Panc1 (cell line): Measurements from ENCODE around the gene ZBTB46. TPM values are rescaled to one million over a fixed set of nuclear protein-coding genes. Genes with fewer than 3 reads are reported as not detected.

Source experiments
- ATAC-seq: fragments of 200-7000 bp; cut with Tn5 transposase; 2 replicates; pipeline ENCODE4 v1.9.1; 2020; ENCODE audit warnings: mild to moderate bottlenecking, moderate library complexity
- BruUV-seq: library from RNA; stranded (reverse); fragments of 400-500 nt; replicated peaks from 2 replicates; lab custom pipeline; 2021; lab: Mats Ljungman, UMichigan
- CTCF ChIA-PET: fragments of 300-600 bp; sonication (Branson Sonifier 250); formaldehyde crosslinking; loops from one replicate; lab custom pipeline; 2022; ENCODE audit warnings: antibody characterized with exemption; lab: Charles Lee
- POLR2A ChIA-PET: fragments of 300-600 bp; sonication (Branson Sonifier 250); formaldehyde crosslinking; loops from one replicate; lab custom pipeline; 2022; ENCODE audit warnings: antibody characterized with exemption; lab: Charles Lee
- DNase-seq: peaks from one replicate; pipeline ENCODE4 v3.0.0-alpha.2; 2010; ENCODE audit warnings: low read depth, low spot score
- H3K27ac ChIP-seq: 2 replicates; pipeline ENCODE4 v1.5.1; 2011; ENCODE audit warnings: mild to moderate bottlenecking, low read length, inconsistent platforms
- H3K27me3 ChIP-seq: fragments of 200-500 bp; sonication (Bioruptor generic); 2 replicates; pipeline ENCODE4 v1.6.0; 2014; ENCODE audit warnings: low read length, inconsistent platforms; ENCODE audit not compliant: control insufficient read depth, insufficient read depth
- H3K36me3 ChIP-seq: fragments of 200-500 bp; sonication (Bioruptor generic); 2 replicates; pipeline ENCODE4 v1.5.1; 2014; ENCODE audit warnings: inconsistent platforms, mild to moderate bottlenecking, low read length, moderate library complexity; ENCODE audit not compliant: control insufficient read depth, insufficient read depth
- H3K4me1 ChIP-seq: 2 replicates; pipeline ENCODE4 v1.5.1; 2011; ENCODE audit warnings: inconsistent platforms, mild to moderate bottlenecking, low read length, moderate library complexity; ENCODE audit not compliant: control insufficient read depth, insufficient read depth
- H3K4me3 ChIP-seq, 2 experiments: 2 replicates each; pipeline ENCODE4 v1.5.1; 2011 to 2012; ENCODE audit warnings: low read depth in 2 of 2, low read length in 2 of 2, mild to moderate bottlenecking in 2 of 2, inconsistent platforms in 1 of 2, moderate library complexity in 1 of 2
- H3K9me3 ChIP-seq: fragments of 200-500 bp; sonication (Bioruptor generic); 2 replicates; pipeline ENCODE4 v1.5.1; 2014; ENCODE audit warnings: low read depth, mild to moderate bottlenecking, inconsistent platforms, low read length, moderate library complexity; ENCODE audit not compliant: control insufficient read depth, insufficient read depth
- POLR2AphosphoS5 ChIP-seq: IDR thresholded peaks from 2 replicates; pipeline ENCODE4 v1.6.1; 2012; ENCODE audit warnings: mild to moderate bottlenecking, low read depth, low read length, moderate library complexity
- SIN3A ChIP-seq: IDR thresholded peaks from 2 replicates; pipeline ENCODE4 v1.6.1; 2012; ENCODE audit warnings: low read depth, mild to moderate bottlenecking, low read length, moderate library complexity, borderline replicate concordance; ENCODE audit not compliant: insufficient read depth
- TCF7L2 ChIP-seq: IDR thresholded peaks from 2 replicates; pipeline ENCODE4 v1.6.1; 2011; ENCODE audit warnings: mild to moderate bottlenecking, low read depth, low read length, inconsistent platforms
- in situ Hi-C: cut with HindIII; loops from 2 replicates; pipeline ENCODE4 v1.10.0; 2016; ENCODE audit warnings: low sequenced_read_pairs, low pct_unique_long_range_greater_than_20kb
- intact Hi-C: fragments of 100-400 bp; cut with micrococcal nuclease; formaldehyde crosslinking; loops from one replicate; pipeline ENCODE4 v1.10.0; 2022; ENCODE audit not compliant: unreplicated experiment
- total RNA-seq: library from RNA; stranded (reverse); gene quantifications from one replicate; pipeline ENCODE4 v1.2.1, GENCODE V29; 2021; ENCODE audit not compliant: unreplicated experiment
- TF ChIP-seq, protein P1 (sequence below), 2 experiments: IDR thresholded peaks; 2 replicates each; pipeline ENCODE4 v1.6.1; 2011 to 2012; ENCODE audit warnings: low read depth in 2 of 2, control low read depth in 1 of 2, low read length in 1 of 2, mild to moderate bottlenecking in 1 of 2, moderate library complexity in 1 of 2; ENCODE audit not compliant: insufficient read depth in 1 of 2

Gene ZBTB46
- total RNA-seq, 1 experiment from 2014 or later: 15.2 TPM

DNA sequence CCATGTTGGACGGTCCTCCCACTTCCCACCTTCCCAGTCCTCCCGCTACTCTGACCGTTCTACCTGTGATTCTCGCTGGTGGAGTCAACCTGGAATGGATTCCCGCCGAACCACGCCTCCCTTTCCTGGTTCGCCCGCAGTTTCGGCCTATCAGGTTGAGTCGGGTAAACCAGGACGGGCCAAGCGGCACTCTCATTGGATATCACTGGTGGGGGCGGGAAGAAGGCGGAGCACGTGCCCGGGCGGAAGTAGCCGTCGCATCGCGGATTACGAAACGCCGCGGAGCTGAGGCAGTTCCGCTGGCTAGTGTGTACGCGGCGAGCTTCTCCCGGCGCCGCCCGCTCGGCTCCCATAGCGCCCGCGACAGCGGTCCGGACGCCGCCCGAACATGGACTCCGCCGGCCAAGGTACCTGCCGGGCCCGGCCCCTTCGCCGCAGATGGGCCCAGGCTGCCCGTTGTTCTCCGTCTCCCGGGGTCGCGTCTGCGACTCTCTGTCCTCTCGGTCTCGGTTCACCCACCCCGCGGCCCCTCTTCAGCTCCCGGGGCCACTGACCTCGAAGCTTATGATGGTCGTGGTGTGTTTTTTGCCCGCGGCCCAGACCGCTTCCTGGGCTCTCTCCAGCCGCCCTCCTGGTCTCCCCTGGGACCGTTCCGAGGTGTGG lies 34.0 kb upstream of the ZBTB46 start, which contains the start of gene TPD52L2:
Gene TPD52L2, plus strand, starts transcription at position 293 of the 663 bp plus-strand sequence. Its CDS starts 96 bp downstream, at position 389.
- in situ Hi-C loops: no loop called here
- BruUV-seq: no TSS peak

DNA sequence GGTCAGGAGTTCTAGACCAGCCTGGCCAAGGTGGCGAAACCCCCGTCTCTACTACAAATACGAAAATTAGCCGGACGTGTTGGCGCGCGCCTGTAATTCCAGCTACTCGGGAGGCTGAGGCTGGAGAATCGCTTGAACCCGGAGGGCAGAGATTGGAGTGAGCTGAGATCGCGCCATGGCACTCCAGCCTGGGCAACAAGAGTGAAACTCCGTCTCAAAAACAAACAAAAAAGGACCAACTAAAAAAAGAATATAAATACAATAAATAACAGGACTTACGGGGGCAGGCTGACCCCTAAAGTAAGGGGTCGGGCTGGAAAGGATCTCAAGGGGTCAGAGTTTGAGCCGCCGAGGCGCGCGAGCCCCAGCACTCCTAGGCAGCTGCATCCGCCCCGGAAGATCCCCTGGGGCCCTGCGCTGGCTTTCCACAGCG lies 33.5 kb upstream of the ZBTB46 start:
- peak overlapping the region; percentile 84 for H3K27ac ChIP-seq
- H3K4me1 ChIP-seq: peaks cover 8% of the 10 kb centered on the region; the same call in 1 of the 2 replicates
- no peak; the same call in 1 of the 2 replicates for TF ChIP-seq SIN3A
- ChIA-PET CTCF (no interaction called here), POLR2A (interaction anchor here (0.6 kb wide), 3 partner anchors 14 to 211 kb away, joined by 3 to 6 read pairs (median 3); partner anchors contain the start of gene STMN3)
- H3K4me3 ChIP-seq: peak overlapping the region; percentile 89 to 98
- no peaks in the 10 kb centered on the region for H3K27me3 ChIP-seq
- peaks cover 3% of the 10 kb centered on the region; the same call in 1 of the 2 replicates for H3K36me3 ChIP-seq
- intact Hi-C loops (no loop called here), in situ Hi-C loops (no loop called here)
- BruUV-seq: TSS peak; percentile 92
- H3K9me3 ChIP-seq: no peaks in the 10 kb centered on the region
- DNase-seq (no peak), ATAC-seq (no peak)

More for the DNA sequence above, 34.0 kb upstream of the ZBTB46 start, which contains the start of gene TPD52L2:
- Histone ChIP-seq H3K27ac (peak within 1 kb of the TSS; percentile 94), H3K4me3 (peak within 1 kb of the TSS; percentile 89 to 98), H3K27me3 (no peaks in the 10 kb centered on the region), H3K36me3 (peaks cover 3% of the 10 kb centered on the region; the same call in 1 of the 2 replicates), H3K9me3 (no peaks in the 10 kb centered on the region), H3K4me1 (peaks cover 8% of the 10 kb centered on the region; the same call in 1 of the 2 replicates)
- TF ChIP-seq POLR2AphosphoS5 (peak; percentile 83), SIN3A (no peak; the same call in 1 of the 2 replicates), TCF7L2 (no peak)
- TF ChIP-seq, protein P1, sequence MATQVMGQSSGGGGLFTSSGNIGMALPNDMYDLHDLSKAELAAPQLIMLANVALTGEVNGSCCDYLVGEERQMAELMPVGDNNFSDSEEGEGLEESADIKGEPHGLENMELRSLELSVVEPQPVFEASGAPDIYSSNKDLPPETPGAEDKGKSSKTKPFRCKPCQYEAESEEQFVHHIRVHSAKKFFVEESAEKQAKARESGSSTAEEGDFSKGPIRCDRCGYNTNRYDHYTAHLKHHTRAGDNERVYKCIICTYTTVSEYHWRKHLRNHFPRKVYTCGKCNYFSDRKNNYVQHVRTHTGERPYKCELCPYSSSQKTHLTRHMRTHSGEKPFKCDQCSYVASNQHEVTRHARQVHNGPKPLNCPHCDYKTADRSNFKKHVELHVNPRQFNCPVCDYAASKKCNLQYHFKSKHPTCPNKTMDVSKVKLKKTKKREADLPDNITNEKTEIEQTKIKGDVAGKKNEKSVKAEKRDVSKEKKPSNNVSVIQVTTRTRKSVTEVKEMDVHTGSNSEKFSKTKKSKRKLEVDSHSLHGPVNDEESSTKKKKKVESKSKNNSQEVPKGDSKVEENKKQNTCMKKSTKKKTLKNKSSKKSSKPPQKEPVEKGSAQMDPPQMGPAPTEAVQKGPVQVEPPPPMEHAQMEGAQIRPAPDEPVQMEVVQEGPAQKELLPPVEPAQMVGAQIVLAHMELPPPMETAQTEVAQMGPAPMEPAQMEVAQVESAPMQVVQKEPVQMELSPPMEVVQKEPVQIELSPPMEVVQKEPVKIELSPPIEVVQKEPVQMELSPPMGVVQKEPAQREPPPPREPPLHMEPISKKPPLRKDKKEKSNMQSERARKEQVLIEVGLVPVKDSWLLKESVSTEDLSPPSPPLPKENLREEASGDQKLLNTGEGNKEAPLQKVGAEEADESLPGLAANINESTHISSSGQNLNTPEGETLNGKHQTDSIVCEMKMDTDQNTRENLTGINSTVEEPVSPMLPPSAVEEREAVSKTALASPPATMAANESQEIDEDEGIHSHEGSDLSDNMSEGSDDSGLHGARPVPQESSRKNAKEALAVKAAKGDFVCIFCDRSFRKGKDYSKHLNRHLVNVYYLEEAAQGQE (IDR thresholded peaks at IDR 0.05; ENCODE audit: insufficient read depth in 1 of 2, low read depth in 2 of 2, low read length in 1 of 2): peak in 1 of 2 experiments; percentile 39; a peak in 1 of 4 replicates
- ChIA-PET CTCF (interaction anchor here (0.6 to 0.8 kb wide), 2 partner anchors 18 to 157 kb away, joined by 3 to 5 read pairs; partner anchors contain the start of genes ARFRP1 and ZGPAT), POLR2A (interaction anchor here (0.6 to 0.7 kb wide), 5 partner anchors 10 to 212 kb away, joined by 3 to 6 read pairs (median 3); partner anchors contain the start of gene STMN3)
- intact Hi-C loops: no loop called here
- peak; percentile 96 for DNase-seq
- peak; percentile 94 for ATAC-seq

DNA sequence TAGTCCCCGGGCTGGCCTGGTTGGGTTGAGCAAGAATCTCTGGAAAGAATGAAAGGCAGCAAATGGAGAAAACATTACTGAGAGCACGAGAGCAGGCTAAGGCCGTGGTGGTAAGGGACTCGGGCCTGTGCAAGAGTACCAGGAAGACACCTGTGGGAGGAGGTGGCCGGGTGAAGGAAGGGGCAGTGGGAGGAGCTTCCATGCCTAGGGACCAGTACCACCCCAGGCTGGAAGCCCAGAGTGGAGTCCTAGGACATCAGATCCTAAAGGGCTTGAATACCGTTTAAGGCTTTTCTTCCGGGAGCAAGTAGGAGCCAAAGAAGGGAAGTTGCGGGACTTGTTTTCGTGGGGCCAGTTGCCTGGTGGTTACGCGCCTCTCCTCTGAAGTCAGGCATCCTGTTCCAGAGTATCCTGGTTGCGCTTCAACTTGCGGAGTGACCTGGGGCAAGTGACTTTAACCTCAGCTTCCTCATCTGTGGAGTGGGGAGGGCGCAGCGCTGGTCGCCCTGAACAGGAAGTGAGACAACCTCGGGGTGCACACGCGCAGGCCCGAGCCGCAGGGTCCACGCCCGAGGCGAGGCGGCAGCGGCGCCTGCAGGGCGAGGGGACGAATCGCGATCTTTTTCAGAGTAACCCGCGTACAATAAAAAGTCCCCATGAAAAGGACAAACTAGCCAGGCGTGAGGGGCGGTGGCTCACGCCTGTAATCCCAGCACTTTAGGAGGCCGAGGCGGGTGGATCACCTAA lies 32.9 kb upstream of the ZBTB46 start:
- Histone ChIP-seq H3K9me3 (no peaks in the 10 kb centered on the region), H3K4me1 (peaks cover 14% of the 10 kb centered on the region), H3K4me3 (peak overlapping the region; percentile 89 to 98), H3K36me3 (peaks cover 3% of the 10 kb centered on the region; the same call in 1 of the 2 replicates), H3K27ac (peak overlapping the region; percentile 84), H3K27me3 (no peaks in the 10 kb centered on the region)
- CTCF ChIA-PET: no interaction called here
- ATAC-seq (peak; percentile 50), DNase-seq (peak; percentile 54)
- in situ Hi-C loops (no loop called here), intact Hi-C loops (no loop called here)
- POLR2A ChIA-PET: no interaction called here
- BruUV-seq: no TSS peak
- TF ChIP-seq, protein P1 (IDR thresholded peaks at IDR 0.05; ENCODE audit: insufficient read depth in 1 of 2, low read depth in 2 of 2, low read length in 1 of 2): 0 out of 4 replicates have a peak, but pooled peaks of 1 of the 2 experiments have one; percentile 20
- no peak for TF ChIP-seq TCF7L2
